ENCODE results near the gene IMPDH1.
"Not testable (repeated sequence)": the region's sequence is repeated elsewhere in the genome, so short reads cannot be mapped to it uniquely, and the experiment has no call there.

- TF ChIP-seq, protein P1, sequence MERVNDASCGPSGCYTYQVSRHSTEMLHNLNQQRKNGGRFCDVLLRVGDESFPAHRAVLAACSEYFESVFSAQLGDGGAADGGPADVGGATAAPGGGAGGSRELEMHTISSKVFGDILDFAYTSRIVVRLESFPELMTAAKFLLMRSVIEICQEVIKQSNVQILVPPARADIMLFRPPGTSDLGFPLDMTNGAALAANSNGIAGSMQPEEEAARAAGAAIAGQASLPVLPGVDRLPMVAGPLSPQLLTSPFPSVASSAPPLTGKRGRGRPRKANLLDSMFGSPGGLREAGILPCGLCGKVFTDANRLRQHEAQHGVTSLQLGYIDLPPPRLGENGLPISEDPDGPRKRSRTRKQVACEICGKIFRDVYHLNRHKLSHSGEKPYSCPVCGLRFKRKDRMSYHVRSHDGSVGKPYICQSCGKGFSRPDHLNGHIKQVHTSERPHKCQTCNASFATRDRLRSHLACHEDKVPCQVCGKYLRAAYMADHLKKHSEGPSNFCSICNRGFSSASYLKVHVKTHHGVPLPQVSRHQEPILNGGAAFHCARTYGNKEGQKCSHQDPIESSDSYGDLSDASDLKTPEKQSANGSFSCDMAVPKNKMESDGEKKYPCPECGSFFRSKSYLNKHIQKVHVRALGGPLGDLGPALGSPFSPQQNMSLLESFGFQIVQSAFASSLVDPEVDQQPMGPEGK (CRISPR knock-in tag; IDR thresholded peaks at IDR 0.05; ENCODE audit: borderline replicate concordance), result not testable (repeated sequence)
- not testable (repeated sequence) for TF ChIP-seq ZFP30 (CRISPR knock-in tag; IDR thresholded peaks at IDR 0.05); TOX (CRISPR knock-in tag; IDR thresholded peaks at IDR 0.05; ENCODE audit: borderline replicate concordance); RARB (CRISPR knock-in tag; IDR thresholded peaks at IDR 0.05); CREB5 (CRISPR knock-in tag; IDR thresholded peaks at IDR 0.05; ENCODE audit: low read depth); PPARA (CRISPR knock-in tag; IDR thresholded peaks at IDR 0.05; ENCODE audit: borderline replicate concordance); GLIS3 (CRISPR knock-in tag; IDR thresholded peaks at IDR 0.05); TCF4 (CRISPR knock-in tag; IDR thresholded peaks at IDR 0.05; ENCODE audit: borderline replicate concordance); ZC3H10 (CRISPR knock-in tag; IDR thresholded peaks at IDR 0.05); BACH2 (CRISPR knock-in tag; IDR thresholded peaks at IDR 0.05; ENCODE audit: borderline replicate concordance); TSHZ2 (CRISPR knock-in tag; IDR thresholded peaks at IDR 0.05); ARNTL (CRISPR knock-in tag; IDR thresholded peaks at IDR 0.05; ENCODE audit: borderline replicate concordance, low read depth)
Measured at GRCh38 chr7:128457385-128457784, 47.6 kb upstream of the IMPDH1 start.

Data from SK-N-SH treated with all-trans-retinoic acid at 6 μM for 48 hours (cell line).